ENCODE data around the gene IMMT.

DNA sequence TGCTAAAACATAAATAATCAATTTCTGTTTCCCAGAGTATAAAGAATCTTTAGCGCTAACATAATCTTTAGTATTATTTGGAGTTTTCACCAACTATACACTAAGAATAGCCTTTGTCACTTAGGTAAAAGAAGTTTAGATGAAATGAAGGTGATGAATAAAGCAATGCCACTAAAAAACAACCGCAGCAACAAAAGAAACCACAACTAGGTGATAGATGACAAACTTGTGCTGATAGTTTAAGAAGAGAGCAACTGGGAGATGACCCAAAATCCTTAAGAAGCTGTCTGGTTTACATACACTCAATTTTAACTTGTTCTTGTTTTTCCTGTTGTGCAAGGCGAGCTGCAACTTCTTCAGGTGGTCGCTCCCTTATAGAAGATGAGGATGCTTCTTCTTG, 24.8 kb downstream of the IMMT start:
- TF ChIP-seq, protein P1, sequence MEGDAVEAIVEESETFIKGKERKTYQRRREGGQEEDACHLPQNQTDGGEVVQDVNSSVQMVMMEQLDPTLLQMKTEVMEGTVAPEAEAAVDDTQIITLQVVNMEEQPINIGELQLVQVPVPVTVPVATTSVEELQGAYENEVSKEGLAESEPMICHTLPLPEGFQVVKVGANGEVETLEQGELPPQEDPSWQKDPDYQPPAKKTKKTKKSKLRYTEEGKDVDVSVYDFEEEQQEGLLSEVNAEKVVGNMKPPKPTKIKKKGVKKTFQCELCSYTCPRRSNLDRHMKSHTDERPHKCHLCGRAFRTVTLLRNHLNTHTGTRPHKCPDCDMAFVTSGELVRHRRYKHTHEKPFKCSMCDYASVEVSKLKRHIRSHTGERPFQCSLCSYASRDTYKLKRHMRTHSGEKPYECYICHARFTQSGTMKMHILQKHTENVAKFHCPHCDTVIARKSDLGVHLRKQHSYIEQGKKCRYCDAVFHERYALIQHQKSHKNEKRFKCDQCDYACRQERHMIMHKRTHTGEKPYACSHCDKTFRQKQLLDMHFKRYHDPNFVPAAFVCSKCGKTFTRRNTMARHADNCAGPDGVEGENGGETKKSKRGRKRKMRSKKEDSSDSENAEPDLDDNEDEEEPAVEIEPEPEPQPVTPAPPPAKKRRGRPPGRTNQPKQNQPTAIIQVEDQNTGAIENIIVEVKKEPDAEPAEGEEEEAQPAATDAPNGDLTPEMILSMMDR (IDR thresholded peaks at IDR 0.05), result no peak
- TF ChIP-seq POLR2AphosphoS5 (IDR thresholded peaks at IDR 0.05) (no peak), POLR2A (IDR thresholded peaks at IDR 0.05) (no peak), EP300 (IDR thresholded peaks at IDR 0.05) (no peak)

Data from upper lobe of left lung (tissue), 4 donors.